Skeletal muscle cell (primary cell): ENCODE results near the gene BTNL8.
"Not testable (repeated sequence)": the region's sequence is repeated elsewhere in the genome, so short reads cannot be mapped to it uniquely, and the experiment has no call there.

Source experiments
- DNase-seq: peaks from one replicate; pipeline ENCODE4 v3.0.0-alpha.2; 2010; ENCODE audit warnings: low read depth
- H3K4me3 ChIP-seq: 2 replicates; pipeline ENCODE4 v1.5.1; 2011; ENCODE audit warnings: low read depth, mild to moderate bottlenecking, control low read depth, low read length, moderate library complexity

Gene BTNL8

GRCh38 chr5:180874804-180875582 lies 24.0 kb upstream of the BTNL8 start:
- H3K4me3 ChIP-seq, result no peak overlapping the region
- no peak for DNase-seq

DNA sequence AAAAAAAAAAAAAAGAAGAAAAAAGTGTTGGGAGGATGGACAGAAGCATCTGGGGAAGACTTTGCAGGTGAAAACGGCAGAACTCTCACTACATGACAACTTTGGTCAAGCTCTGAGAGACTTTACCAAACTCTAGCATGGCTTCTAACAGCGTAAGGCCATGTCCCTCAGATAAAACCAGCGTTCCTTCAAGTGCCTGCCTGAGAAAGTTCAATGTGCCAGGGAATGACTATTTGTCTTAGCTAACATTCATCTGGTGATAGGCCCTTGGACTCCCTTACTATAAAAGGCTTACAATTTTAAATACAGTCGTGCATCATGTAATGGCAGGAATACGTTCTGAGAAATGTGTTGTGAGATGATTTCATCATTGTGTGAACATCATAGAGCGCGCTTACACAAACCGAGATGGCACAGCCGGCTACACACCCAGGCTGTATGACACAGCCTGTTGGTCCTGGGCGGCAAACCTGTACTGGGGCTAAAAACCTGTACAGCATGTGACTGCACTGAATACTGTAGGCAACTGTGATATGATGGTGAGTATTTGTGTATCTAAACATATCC lies 23.0 kb upstream of the BTNL8 start:
- H3K4me3 ChIP-seq, result no peak overlapping the region
- DNase-seq, result no peak

DNA sequence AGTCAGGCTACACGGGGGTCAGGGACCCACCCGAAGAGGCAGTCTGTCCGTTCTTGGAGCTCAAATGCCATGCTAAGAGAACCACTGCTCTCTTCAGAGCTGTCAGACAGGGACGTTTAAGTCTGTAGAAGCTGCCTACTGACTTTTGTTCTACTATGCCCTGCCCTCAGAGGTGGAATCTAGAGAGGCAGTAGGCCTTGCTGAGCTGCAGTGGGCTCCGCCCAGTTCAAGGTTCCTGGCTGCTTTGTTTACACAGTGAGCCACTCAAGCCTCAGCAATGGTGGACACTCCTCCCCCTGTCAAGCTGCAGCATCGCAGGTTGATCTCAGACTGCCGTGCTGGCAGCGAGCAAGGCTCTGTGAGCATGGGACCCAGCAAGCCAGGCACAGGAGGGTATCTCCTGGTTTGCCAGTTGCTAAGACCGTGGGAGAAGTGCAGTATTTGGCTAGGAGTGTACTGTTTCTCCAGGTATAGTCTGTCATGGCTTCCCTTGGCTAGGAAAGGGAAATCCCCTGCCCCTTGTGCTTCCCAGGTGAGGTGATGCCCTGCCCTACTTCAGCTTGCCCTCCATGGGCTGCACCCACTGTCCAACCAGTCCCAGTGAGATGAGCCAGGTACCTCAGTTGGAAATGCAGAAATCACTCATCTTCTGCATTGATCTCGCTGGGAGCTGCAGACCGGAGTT lies 13.0 kb upstream of the BTNL8 start:
- not testable (repeated sequence) for H3K4me3 ChIP-seq, DNase-seq

GRCh38 chr5:180889381-180889780 lies 9.6 kb upstream of the BTNL8 start:
- no peak for DNase-seq
- H3K4me3 ChIP-seq, result no peak overlapping the region

DNA sequence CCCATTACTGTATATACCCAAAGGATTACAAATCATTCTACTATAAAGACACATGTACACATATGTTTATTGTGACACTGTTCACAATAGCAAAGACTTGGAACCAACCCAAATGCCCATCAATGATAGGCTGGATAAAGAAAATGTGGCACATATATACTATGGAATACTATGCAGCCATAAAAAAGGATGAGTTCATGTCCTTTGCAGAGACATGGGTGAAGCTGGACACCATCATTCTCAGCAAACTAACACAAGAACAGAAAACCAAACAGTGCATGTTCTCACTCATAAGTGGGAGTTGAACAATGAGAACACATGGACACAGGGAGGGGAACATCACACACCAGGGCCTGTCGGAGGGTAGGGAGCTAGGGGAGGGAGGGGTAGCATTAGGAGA lies 3.6 kb upstream of the BTNL8 start:
- DNase-seq, result not testable (repeated sequence)

GRCh38 chr5:180900178-180900577 lies 1.2 kb downstream of the BTNL8 start:
- DNase-seq, result no peak
- no peak overlapping the region for H3K4me3 ChIP-seq

More for the DNA sequence above, 3.6 kb upstream of the BTNL8 start:
- not testable (repeated sequence) for H3K4me3 ChIP-seq

DNA sequence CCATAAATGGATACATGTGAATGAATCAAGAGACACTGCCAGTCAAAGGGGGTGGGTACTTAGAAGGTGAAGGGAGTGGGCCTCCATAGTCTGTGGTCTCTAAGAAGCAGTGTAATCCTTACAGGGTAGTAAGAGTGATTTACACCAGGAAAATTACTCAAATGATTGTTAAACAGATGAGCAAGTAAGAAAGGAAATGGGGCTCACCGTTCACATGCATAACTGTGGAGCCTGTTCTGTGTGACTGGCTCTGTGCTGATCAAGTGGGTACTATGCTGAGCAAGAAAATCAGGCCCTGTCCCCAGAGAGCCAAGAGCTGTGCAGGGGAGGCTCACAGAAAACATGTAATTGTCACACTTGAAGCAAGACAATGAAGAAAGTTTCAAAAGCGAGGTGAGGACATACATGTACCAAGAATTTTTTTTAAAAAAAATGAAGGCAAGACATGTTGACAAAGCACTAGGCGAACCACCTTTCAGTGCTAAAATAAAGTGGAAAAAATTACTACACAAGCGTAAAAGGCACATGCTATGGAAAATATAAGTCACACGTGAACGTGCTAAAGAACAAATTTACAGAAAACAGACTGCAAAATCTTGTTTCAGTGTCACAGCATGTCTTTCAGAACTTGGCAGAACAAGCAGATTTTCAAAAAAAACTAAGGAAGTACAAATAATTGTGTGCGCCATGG lies 2.5 kb downstream of the BTNL8 start:
- no peak overlapping the region for H3K4me3 ChIP-seq
- DNase-seq, result no peak

DNA sequence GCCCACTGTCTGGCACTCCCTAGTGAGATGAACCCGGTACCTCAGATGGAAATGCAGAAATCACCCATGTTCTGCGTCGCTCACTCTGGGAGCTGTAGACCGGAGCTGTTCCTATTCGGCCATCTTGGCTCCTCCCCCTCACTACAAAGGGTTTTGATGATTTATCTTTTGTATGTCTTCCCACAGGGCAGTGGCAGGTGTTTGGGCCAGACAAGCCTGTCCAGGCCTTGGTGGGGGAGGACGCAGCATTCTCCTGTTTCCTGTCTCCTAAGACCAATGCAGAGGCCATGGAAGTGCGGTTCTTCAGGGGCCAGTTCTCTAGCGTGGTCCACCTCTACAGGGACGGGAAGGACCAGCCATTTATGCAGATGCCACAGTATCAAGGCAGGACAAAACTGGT lies 9.4 kb downstream of the BTNL8 start:
- H3K4me3 ChIP-seq, result no peak overlapping the region
- DNase-seq, result no peak

DNA sequence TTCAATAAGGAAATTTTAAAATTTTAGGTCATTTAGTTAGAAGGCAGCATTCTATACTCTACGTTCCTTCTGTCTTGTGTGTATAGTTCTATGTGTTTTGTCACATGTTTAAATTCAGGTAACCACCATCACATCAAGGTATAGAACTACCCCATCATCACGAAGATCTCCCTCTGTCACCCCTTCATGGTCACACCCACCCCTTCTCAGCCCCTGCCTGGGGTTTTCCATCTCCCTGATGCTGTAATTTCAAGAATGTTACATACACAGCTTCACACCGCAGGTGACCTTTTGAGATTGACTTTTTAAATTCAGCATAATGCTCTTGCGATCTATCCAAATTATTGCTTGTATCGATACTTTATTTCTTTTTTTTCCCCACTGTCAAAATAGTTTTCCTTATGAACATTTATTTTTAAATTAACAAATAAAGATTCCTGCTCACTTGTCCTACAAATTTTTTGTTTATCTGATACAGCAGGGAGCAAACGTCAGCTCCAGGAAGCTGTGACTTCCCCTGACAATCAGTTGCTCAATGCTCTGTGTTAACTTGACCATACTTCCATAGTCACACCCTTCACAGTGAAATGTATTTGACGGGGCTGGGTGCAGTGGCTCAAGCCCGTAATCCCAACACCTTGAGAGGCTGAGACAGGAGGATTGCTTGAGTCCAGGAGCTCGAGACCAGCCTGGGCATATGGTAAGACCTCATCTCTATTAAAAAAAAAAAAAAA lies 10.2 kb downstream of the BTNL8 start:
- no peak overlapping the region for H3K4me3 ChIP-seq
- no peak for DNase-seq

- no peak for DNase-seq
- no peak overlapping the region for H3K4me3 ChIP-seq
These were observed 10.8 kb downstream of the BTNL8 start for GRCh38 chr5:180909782-180910181.

GRCh38 chr5:180910182-180910581 lies 11.2 kb downstream of the BTNL8 start:
- no peak for DNase-seq
- no peak overlapping the region for H3K4me3 ChIP-seq

DNA sequence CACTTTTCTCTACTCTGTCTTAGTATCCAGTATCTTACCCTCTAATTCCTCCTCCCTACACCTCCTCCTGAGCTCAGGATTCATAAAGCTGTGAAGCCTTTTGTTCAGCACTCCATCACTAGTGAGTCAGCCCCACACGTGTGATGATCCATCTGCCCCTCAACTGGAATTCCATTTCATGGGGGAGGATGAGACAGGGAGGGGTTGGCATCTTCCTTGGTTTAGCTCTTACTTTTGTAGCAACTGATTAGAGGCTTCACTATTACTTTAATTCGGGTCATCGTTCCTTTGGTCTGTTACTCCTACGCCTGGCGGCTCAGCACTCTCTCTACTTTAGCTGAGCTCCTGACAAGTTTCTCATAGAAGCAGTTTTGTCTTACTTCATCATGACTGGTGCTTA lies 11.8 kb downstream of the BTNL8 start:
- no peak overlapping the region for H3K4me3 ChIP-seq
- DNase-seq, result no peak

GRCh38 chr5:180914646-180915045 lies 15.7 kb downstream of the BTNL8 start:
- H3K4me3 ChIP-seq, result no peak overlapping the region
- DNase-seq, result no peak

DNA sequence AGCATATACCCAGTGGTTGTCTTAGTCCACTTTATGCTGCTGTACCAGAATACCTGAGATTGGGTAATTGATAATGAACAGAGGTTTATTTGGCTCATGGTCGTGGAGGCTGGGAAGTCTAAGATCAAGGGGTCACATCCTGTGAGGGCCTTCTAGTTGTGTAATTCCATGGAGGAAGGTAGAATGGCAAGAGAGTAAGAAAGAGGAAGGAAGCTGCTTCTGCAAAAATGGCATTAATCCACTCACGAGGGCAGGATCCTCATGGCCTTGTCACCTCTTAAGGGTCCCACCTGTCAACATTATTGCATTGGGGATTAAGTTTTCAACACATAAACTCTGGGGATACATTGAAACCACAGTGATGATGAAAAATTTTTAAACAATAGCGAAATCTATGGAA lies 17.0 kb downstream of the BTNL8 start:
- no peak for DNase-seq
- no peak overlapping the region for H3K4me3 ChIP-seq

DNA sequence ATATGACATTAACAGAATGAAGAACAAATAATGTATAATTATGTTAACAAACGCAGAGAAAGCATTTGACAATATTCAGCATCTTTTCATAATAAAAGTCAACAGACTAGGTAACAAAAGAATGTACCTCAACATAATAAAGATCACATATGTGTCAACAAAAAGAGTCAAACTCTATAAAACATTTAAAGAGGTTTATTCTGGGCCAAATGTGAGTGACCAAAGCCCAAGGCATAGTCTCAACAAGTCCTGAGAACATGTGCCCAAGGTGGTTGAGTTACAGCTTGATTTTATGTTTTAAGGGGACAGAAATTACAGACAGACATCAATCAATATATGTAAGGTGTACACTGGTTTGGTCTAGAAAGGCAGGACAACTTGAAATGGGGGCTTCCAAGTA lies 19.4 kb downstream of the BTNL8 start:
- no peak overlapping the region for H3K4me3 ChIP-seq
- DNase-seq, result no peak

GRCh38 chr5:180920710-180921109 lies 21.8 kb downstream of the BTNL8 start:
- H3K4me3 ChIP-seq, result no peak overlapping the region
- no peak for DNase-seq

DNA sequence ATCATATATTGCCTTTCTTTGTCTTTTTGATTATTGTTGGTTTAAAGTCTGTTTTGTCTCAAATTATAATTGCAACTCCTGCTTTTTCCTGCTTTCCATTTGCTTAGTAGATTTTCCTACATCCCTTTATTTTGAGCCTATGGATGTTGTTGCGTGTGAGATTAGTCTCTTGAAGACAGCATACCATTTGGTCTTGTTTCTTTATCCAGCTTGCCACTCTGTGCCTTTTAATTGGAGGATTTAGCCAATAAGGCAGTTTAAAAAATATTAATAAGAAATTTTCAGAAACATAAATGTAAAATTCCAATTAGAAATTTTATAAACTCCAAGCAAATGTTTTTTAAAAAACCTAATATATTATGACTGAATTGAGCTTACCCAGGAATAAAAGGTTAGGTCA lies 24.0 kb downstream of the BTNL8 start:
- no peak for DNase-seq
- H3K4me3 ChIP-seq, result no peak overlapping the region

DNA sequence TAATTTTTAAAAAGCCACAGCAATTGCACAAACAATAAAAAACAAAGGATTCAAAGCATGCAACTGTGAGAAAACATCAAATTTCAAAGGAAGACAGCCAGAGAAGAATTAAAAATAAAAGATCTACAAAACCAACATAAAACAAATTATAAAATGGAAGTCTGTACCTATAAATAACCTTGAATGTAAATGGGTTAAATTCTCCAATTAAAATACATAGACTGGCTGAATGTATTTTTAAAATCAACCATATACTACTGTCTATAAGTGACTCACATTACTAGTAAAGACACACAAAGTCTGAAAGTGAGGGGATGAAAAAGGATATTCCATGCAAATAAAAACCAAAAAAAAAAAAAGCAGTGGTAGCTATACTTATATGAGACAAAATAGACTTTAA lies 33.7 kb downstream of the BTNL8 start:
- no peak for DNase-seq
- H3K4me3 ChIP-seq, result no peak overlapping the region

DNA sequence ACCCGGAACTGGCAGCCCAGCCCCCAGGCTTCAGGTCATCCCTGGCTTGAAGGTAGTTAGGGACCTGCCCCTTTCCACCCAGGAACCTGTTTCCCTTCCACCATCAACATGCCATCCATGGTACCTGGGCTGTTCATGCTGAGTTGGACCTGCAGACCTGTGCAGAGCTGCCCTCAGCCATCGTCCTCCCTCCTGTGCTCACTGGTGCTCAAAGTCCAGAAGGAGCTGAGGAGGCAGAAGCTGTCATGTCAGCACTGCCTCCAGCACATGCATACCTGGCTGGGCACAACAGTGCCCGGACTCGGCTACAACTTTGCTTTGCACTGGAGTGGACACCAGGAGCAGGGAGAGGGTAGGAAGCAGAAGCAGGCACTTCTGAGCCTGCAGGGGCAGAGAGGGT lies 36.2 kb downstream of the BTNL8 start:
- DNase-seq, result no peak

DNA sequence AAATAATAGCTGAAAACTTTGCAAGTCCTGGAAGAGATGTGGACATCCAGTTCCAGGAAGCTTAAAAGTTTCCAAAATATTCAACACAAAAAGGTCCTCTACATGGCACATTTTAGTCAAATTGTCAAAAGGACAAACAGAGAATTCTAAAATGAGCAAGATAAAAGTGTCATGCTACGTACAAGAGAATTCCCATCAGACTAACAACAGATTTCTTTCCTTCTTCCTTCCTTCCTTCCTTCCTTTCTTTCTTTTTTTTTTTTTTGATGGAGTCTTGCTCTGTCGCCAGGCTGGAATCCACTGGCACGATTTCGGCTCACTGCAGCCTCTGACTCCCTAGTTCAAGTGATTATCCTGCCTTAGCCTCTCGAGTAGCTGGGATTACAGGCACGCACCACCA lies 39.3 kb downstream of the BTNL8 start:
- no peak for DNase-seq
- no peak overlapping the region for H3K4me3 ChIP-seq

More for the DNA sequence above, 36.2 kb downstream of the BTNL8 start:
- H3K4me3 ChIP-seq, result no peak overlapping the region
